Brain microvascular endothelial cell (primary cell): Measurements from ENCODE around the gene NDFIP1.

ENCODE experiments used
- DNase-seq: peaks from one replicate; pipeline ENCODE4 v3.0.0-alpha.2; 2020
- H3K27ac ChIP-seq: fragments of 250-450 bp; sonication (Bioruptor Pico); 2 replicates; pipeline ENCODE4 v1.5.1; 2020; ENCODE audit warnings: mild to moderate bottlenecking, moderate library complexity
- H3K27me3 ChIP-seq: fragments of 250-450 bp; sonication (Bioruptor Pico); replicated peaks from 2 replicates; pipeline ENCODE4 v1.5.1; 2020; ENCODE audit warnings: mild to moderate bottlenecking
- H3K36me3 ChIP-seq: fragments of 250-450 bp; sonication (Bioruptor Pico); replicated peaks from 2 replicates; pipeline ENCODE4 v1.5.1; 2020; ENCODE audit warnings: mild to moderate bottlenecking
- H3K4me3 ChIP-seq: 2 replicates; pipeline ENCODE4 v1.5.1; 2011; ENCODE audit warnings: low read depth, mild to moderate bottlenecking, control low read depth, low read length, moderate library complexity
- CTCF ChIP-seq: IDR thresholded peaks from 2 replicates; pipeline ENCODE4 v1.5.1; 2011; ENCODE audit warnings: low read depth, mild to moderate bottlenecking, moderate library complexity, low read length, control low read depth, inconsistent platforms; ENCODE audit errors: missing control alignments
- in situ Hi-C: cut with HindIII; loops from 2 replicates; pipeline ENCODE4 v1.10.0; 2017; ENCODE audit warnings: low sequenced_read_pairs, low pct_ligation_motif_present

The NDFIP1 gene

DNA sequence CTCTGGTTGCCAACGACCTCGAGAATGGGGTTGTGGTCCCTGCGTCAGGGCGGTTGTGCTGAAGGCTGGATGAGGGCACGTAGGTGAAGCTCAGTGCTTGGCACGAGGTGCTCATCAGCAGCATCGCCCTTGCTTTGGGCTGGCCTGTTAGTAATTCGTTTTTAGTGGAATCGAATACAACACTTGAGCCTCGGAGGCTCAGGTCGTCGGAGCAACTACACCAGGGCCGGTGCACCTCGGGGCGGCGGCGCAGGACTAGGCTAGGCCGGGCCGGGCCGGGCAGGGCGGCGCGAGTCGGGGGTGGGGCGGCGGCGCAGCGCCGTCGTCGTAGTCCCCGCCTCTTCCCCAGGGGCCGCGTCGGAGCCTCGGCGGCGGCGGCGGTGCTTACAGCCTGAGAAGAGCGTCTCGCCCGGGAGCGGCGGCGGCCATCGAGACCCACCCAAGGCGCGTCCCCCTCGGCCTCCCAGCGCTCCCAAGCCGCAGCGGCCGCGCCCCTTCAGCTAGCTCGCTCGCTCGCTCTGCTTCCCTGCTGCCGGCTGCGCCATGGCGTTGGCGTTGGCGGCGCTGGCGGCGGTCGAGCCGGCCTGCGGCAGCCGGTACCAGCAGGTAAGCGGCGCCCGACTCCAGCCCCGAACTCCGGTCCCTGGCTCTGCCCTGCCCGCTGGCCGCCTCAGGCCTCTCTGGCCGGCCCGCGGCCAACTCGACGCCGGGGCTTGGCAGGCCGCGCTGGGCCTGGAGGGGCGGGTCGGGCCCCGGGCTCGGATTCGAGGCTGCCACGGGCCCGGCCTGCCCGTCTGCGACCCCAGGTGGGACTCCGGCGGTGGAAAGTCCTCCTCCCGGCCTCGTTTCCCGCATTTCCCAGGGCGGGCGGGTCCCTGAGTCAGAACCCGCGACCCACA lies at the start of gene NDFIP1:
Gene NDFIP1, plus strand, starts transcription at position 348 of the 899 bp plus-strand sequence. Its CDS starts 196 bp downstream, at position 544.
- peak within 1 kb of the TSS; percentile 90 for H3K27ac ChIP-seq
- H3K4me3 ChIP-seq, result peak within 1 kb of the TSS; percentile 80
- DNase-seq, result peak; percentile 54
- in situ Hi-C loops, result no loop called here
- H3K27me3 ChIP-seq, result no peaks in the 10 kb centered on the region
- H3K36me3 ChIP-seq, result peaks cover 2% of the 10 kb centered on the region
- no peak for TF ChIP-seq CTCF

GRCh38 chr5:142059304-142059940 lies 49.2 kb upstream of the NDFIP1 start:
- Histone ChIP-seq H3K4me3 (no peak overlapping the region), H3K27ac (no peak overlapping the region), H3K36me3 (no peaks in the 10 kb centered on the region), H3K27me3 (no peaks in the 10 kb centered on the region)
- DNase-seq, result no peak
- TF ChIP-seq CTCF, result peak; percentile 19
- in situ Hi-C loops, result no loop called here

- DNase-seq, result no peak
- Histone ChIP-seq H3K27me3 (no peaks in the 10 kb centered on the region), H3K4me3 (no peak overlapping the region), H3K27ac (no peak overlapping the region), H3K36me3 (no peaks in the 10 kb centered on the region)
- TF ChIP-seq CTCF, result no peak
- in situ Hi-C loops, result no loop called here
These were observed 45.2 kb upstream of the NDFIP1 start for GRCh38 chr5:142063376-142063775.

- peak overlapping the region; percentile 37 for H3K4me3 ChIP-seq
- H3K36me3 ChIP-seq, result no peaks in the 10 kb centered on the region
- in situ Hi-C loops, result no loop called here
- H3K27ac ChIP-seq, result no peak overlapping the region
- DNase-seq, result peak; percentile 64
- no peaks in the 10 kb centered on the region for H3K27me3 ChIP-seq
- TF ChIP-seq CTCF, result no peak
These were observed 44.7 kb upstream of the NDFIP1 start for GRCh38 chr5:142063878-142064331.

GRCh38 chr5:142065273-142065672 lies 43.3 kb upstream of the NDFIP1 start:
- Histone ChIP-seq H3K36me3 (no peaks in the 10 kb centered on the region), H3K27ac (no peak overlapping the region), H3K27me3 (no peaks in the 10 kb centered on the region), H3K4me3 (no peak overlapping the region)
- peak; percentile 26 for DNase-seq
- TF ChIP-seq CTCF, result no peak
- in situ Hi-C loops, result no loop called here
